ENCODE results near the gene SYNM.

DNA sequence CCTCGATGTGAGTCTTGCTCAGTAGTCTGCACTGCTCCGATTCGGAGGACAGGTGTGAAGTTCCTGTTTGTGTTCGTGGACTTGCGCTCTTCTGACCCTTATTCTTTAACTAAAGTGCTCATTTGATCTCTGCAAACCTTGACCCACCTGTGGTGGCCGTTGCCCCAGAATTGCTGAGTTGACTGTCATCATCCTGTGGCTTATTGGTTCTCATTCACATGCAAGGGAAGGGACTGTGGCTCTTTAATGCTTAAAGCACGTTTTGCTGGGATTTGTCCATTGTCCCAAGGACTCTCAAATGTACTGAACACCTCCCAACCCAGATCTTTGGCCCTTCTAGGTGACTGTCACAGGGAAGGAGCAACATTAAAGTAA is 13.4 kb downstream of the SYNM start:
- no peak for TF ChIP-seq CTCF (conservative IDR thresholded peaks at IDR 0.05)
- TF ChIP-seq ZFX (IDR thresholded peaks at IDR 0.05): no peak
